Epidermal melanocyte (primary cell): ENCODE results near the gene SHISA7.

Source experiments
- DNase-seq: peaks from one replicate; pipeline ENCODE4 v3.0.0; 2011; ENCODE audit warnings: low spot score; ENCODE audit not compliant: insufficient read length

SHISA7 gene

GRCh38 chr19:55391191-55391670 lies 51.9 kb downstream of the SHISA7 start:
- DNase-seq: no peak

- DNase-seq: no peak
These were observed 52.6 kb downstream of the SHISA7 start for GRCh38 chr19:55390461-55390880.

GRCh38 chr19:55389386-55390317 lies 53.4 kb downstream of the SHISA7 start:
- DNase-seq: no peak

- DNase-seq: no peak
These were observed 55.2 kb downstream of the SHISA7 start for GRCh38 chr19:55387736-55388497.

GRCh38 chr19:55386493-55386971 lies 56.6 kb downstream of the SHISA7 start:
- no peak for DNase-seq

GRCh38 chr19:55385724-55386492 lies 57.2 kb downstream of the SHISA7 start, which contains the start of gene RPL28:
TSS of gene RPL28 (plus strand) at chr19:55385932. CDS start at chr19:55386358, 426 bp downstream.
- peak; percentile 96 for DNase-seq

- DNase-seq: peak; percentile 100
These were observed 58.0 kb downstream of the SHISA7 start for GRCh38 chr19:55384920-55385723.

GRCh38 chr19:55384131-55384919 lies 58.8 kb downstream of the SHISA7 start, which contains the start of gene TMEM238:
TSS of gene TMEM238 (minus strand) at chr19:55384292. CDS start at chr19:55384259, 33 bp downstream.
- no peak for DNase-seq

- DNase-seq: peak; percentile 68
These were observed 59.6 kb downstream of the SHISA7 start for GRCh38 chr19:55383279-55384130.

GRCh38 chr19:55382522-55383054 lies 60.5 kb downstream of the SHISA7 start:
- no peak for DNase-seq

GRCh38 chr19:55382013-55382412 lies 61.1 kb downstream of the SHISA7 start:
- no peak for DNase-seq

- no peak for DNase-seq
These were observed 63.9 kb downstream of the SHISA7 start for GRCh38 chr19:55379174-55379573.
